Breast epithelium (tissue), 4 donors: Measurements from ENCODE around the gene PTPRN2. TPM values are rescaled to one million over a fixed set of nuclear protein-coding genes. Genes with fewer than 3 reads are reported as not detected.

Source experiments
- DNase-seq, 2 donors: peaks; one replicate each; pipeline ENCODE4 v3.0.0-alpha.2; 2019; ENCODE audit warnings: low spot score in 2 of 2
- H3K27ac ChIP-seq, 2 donors: fragments of 200-600 bp; sonication (generic) in 1 of 2; one replicate each; pipeline ENCODE4 v1.5.1; 2016 to 2019; ENCODE audit warnings: mild to moderate bottlenecking in 1 of 2
- H3K27me3 ChIP-seq, 2 donors: fragments of 200-600 bp; sonication (generic) in 1 of 2; one replicate each; pipeline versions ENCODE4 v1.5.1 to v1.6.0; 2017 to 2019; ENCODE audit warnings: control low read depth in 1 of 2, mild to moderate bottlenecking in 1 of 2
- H3K36me3 ChIP-seq: fragments of 200-600 bp; one replicate; pipeline ENCODE4 v1.5.1; 2019
- H3K4me1 ChIP-seq, 2 donors: fragments of 200-600 bp; sonication (generic); one replicate each; pipeline ENCODE4 v1.5.1; 2016 to 2019; ENCODE audit warnings: control low read depth in 1 of 2
- H3K4me3 ChIP-seq, 3 donors: fragments of 200-600 bp; sonication (generic); 1 replicate in 2 of 3; 2 replicates in 1 of 3; pipeline ENCODE4 v1.5.1; 2016 to 2019; ENCODE audit warnings: mild to moderate bottlenecking in 3 of 3, moderate library complexity in 2 of 3
- H3K9me3 ChIP-seq, 2 donors: fragments of 200-600 bp; sonication (generic) in 1 of 2; one replicate each; pipeline ENCODE4 v1.5.1; 2016 to 2019; ENCODE audit warnings: control low read depth in 1 of 2
- CTCF ChIP-seq, 3 donors: fragments of 450-650 bp; IDR thresholded peaks; one replicate each; pipeline ENCODE4 v1.5.1; 2016 to 2017; ENCODE audit warnings: antibody characterized with exemption in 3 of 3, mild to moderate bottlenecking in 3 of 3, moderate library complexity in 3 of 3
- POLR2A ChIP-seq: fragments of 450-650 bp; IDR thresholded peaks from one replicate; pipeline ENCODE4 v1.6.1; 2016; ENCODE audit warnings: antibody characterized with exemption, mild to moderate bottlenecking, moderate library complexity
- POLR2AphosphoS5 ChIP-seq, 3 donors: sonication (generic); formaldehyde crosslinking; IDR thresholded peaks; one replicate each; pipeline ENCODE4 v1.6.1; 2017; ENCODE audit warnings: antibody characterized with exemption in 3 of 3
- intact Hi-C: fragments of 100-400 bp; cut with DNase I; formaldehyde crosslinking; loops from one replicate; pipeline ENCODE4 v1.15.1; 2023; ENCODE audit warnings: low total_unique reads
- total RNA-seq, 3 donors: library from RNA; depleted of rRNA; stranded (reverse); fragments of >200 nt; gene quantifications; one replicate each; pipeline ENCODE4 v1.1.0, GENCODE V29; 2016

The PTPRN2 gene
- total RNA-seq, 3 donors from 2014 or later, result 1.6 to 2.2 (median 2.2) TPM

GRCh38 chr7:158393926-158394625 lies 193.5 kb downstream of the PTPRN2 start:
- peaks cover 0 to 13% of the 10 kb centered on the region in 2 donors for H3K27me3 ChIP-seq
- intact Hi-C loops, result no loop called here
- no peak overlapping the region for H3K4me3 ChIP-seq
- no peaks in the 10 kb centered on the region for H3K36me3 ChIP-seq
- no peak for DNase-seq
- no peak overlapping the region for H3K27ac ChIP-seq
- TF ChIP-seq POLR2A (no peak), POLR2AphosphoS5 (IDR thresholded peaks at IDR 0.05) (no peak), CTCF (IDR thresholded peaks at IDR 0.05) (no peak)
- H3K4me1 ChIP-seq, result no peaks in the 10 kb centered on the region
- H3K9me3 ChIP-seq, result peaks cover 0 to 5% of the 10 kb centered on the region in 2 donors

- Histone ChIP-seq H3K4me1 (no peaks in the 10 kb centered on the region), H3K27ac (no peak overlapping the region), H3K27me3 (peaks cover 0 to 15% of the 10 kb centered on the region in 2 donors), H3K4me3 (no peak overlapping the region), H3K36me3 (no peaks in the 10 kb centered on the region), H3K9me3 (no peaks in the 10 kb centered on the region)
- no peak for TF ChIP-seq POLR2A
- TF ChIP-seq POLR2AphosphoS5 (IDR thresholded peaks at IDR 0.05), result no peak
- no peak for TF ChIP-seq CTCF (IDR thresholded peaks at IDR 0.05)
- intact Hi-C loops, result no loop called here
- no peak for DNase-seq
These were observed 195.4 kb downstream of the PTPRN2 start for GRCh38 chr7:158392251-158392650.

GRCh38 chr7:158391541-158391940 lies 196.1 kb downstream of the PTPRN2 start:
- TF ChIP-seq CTCF (IDR thresholded peaks at IDR 0.05) (no peak), POLR2A (no peak), POLR2AphosphoS5 (IDR thresholded peaks at IDR 0.05) (no peak)
- intact Hi-C loops, result no loop called here
- H3K4me3 ChIP-seq, result no peak overlapping the region
- no peaks in the 10 kb centered on the region for H3K36me3 ChIP-seq
- H3K4me1 ChIP-seq, result no peaks in the 10 kb centered on the region
- H3K9me3 ChIP-seq, result no peaks in the 10 kb centered on the region
- no peak for DNase-seq
- peaks cover 0 to 22% of the 10 kb centered on the region in 2 donors for H3K27me3 ChIP-seq
- H3K27ac ChIP-seq, result no peak overlapping the region

GRCh38 chr7:158391141-158391540 lies 196.5 kb downstream of the PTPRN2 start:
- no peak overlapping the region for H3K4me3 ChIP-seq
- DNase-seq, result no peak
- no peaks in the 10 kb centered on the region for H3K9me3 ChIP-seq
- TF ChIP-seq CTCF (IDR thresholded peaks at IDR 0.05) (no peak), POLR2AphosphoS5 (IDR thresholded peaks at IDR 0.05) (no peak), POLR2A (no peak)
- no peaks in the 10 kb centered on the region for H3K36me3 ChIP-seq
- peaks cover 0 to 24% of the 10 kb centered on the region in 2 donors for H3K27me3 ChIP-seq
- no peak overlapping the region for H3K27ac ChIP-seq
- no peaks in the 10 kb centered on the region for H3K4me1 ChIP-seq
- intact Hi-C loops, result no loop called here

GRCh38 chr7:158390460-158390859 lies 197.2 kb downstream of the PTPRN2 start:
- Histone ChIP-seq H3K36me3 (no peaks in the 10 kb centered on the region), H3K4me3 (no peak overlapping the region), H3K9me3 (no peaks in the 10 kb centered on the region), H3K4me1 (no peaks in the 10 kb centered on the region), H3K27ac (no peak overlapping the region), H3K27me3 (peaks cover 0 to 24% of the 10 kb centered on the region in 2 donors)
- no peak for DNase-seq
- TF ChIP-seq CTCF (IDR thresholded peaks at IDR 0.05) (no peak), POLR2A (no peak), POLR2AphosphoS5 (IDR thresholded peaks at IDR 0.05) (no peak)
- intact Hi-C loops, result no loop called here
